Heart left ventricle (tissue), 16 donors: ENCODE results near the gene AARSD1. TPM values are rescaled to one million over a fixed set of nuclear protein-coding genes. Genes with fewer than 3 reads are reported as not detected.
A peak's percentile ranks its signal among the peaks of the same experiment; 100 is the strongest.
"Not testable (repeated sequence)": the region's sequence is repeated elsewhere in the genome, so short reads cannot be mapped to it uniquely, and the experiment has no call there.

Experiments used
- ATAC-seq, 4 donors: fragments of 200-7000 bp; cut with Tn5 transposase; one replicate each; pipeline ENCODE4 v1.9.1; 2020 to 2022; ENCODE audit warnings: moderate library complexity in 4 of 4, mild to moderate bottlenecking in 3 of 4, moderate number of reproducible peaks in 1 of 4
- DNase-seq, 5 donors: peaks; one replicate each; pipeline ENCODE4 v3.0.0-alpha.2; 2020
- H3K27ac ChIP-seq, 12 donors: fragments of 200-600 bp; sonication (generic) in 4 of 12; one replicate each; pipeline versions ENCODE4 v1.5.0 to v1.8.0; 2016 to 2022; ENCODE audit warnings: mild to moderate bottlenecking in 2 of 12
- H3K27me3 ChIP-seq, 9 donors: fragments of 200-600 bp; sonication (generic) in 2 of 9; one replicate each; pipeline versions ENCODE4 v1.5.1 to v1.8.0; 2016 to 2022; ENCODE audit warnings: mild to moderate bottlenecking in 3 of 9
- H3K36me3 ChIP-seq, 9 donors: fragments of 200-600 bp; sonication (generic) in 2 of 9; one replicate each; pipeline versions ENCODE4 v1.5.0 to v1.8.0; 2018 to 2022; ENCODE audit warnings: mild to moderate bottlenecking in 2 of 9
- H3K4me1 ChIP-seq, 12 donors: fragments of 200-600 bp; sonication (generic) in 4 of 12; one replicate each; pipeline versions ENCODE4 v1.5.0 to v1.8.0; 2016 to 2022; ENCODE audit warnings: mild to moderate bottlenecking in 3 of 12
- H3K4me3 ChIP-seq, 12 donors: fragments of 200-600 bp; sonication (generic) in 4 of 12; one replicate each; pipeline versions ENCODE4 v1.5.0 to v1.8.0; 2017 to 2022; ENCODE audit warnings: mild to moderate bottlenecking in 9 of 12, moderate library complexity in 4 of 12
- H3K9me3 ChIP-seq, 12 donors: fragments of 200-600 bp; sonication (generic) in 4 of 12; one replicate each; pipeline versions ENCODE4 v1.5.0 to v1.8.0; 2016 to 2022; ENCODE audit warnings: mild to moderate bottlenecking in 1 of 12
- POLR2A ChIP-seq, 2 donors: fragments of 450-650 bp; IDR thresholded peaks; one replicate each; pipeline ENCODE4 v1.6.1; 2017; ENCODE audit warnings: antibody characterized with exemption in 2 of 2, mild to moderate bottlenecking in 2 of 2, moderate library complexity in 2 of 2
- WGBS, 4 donors: extraction: QIAGEN DNeasy Blood & Tissue Kit in 2 of 4; methylation state at CpG; one replicate each; pipeline versions ENCODE4 v1.1.5 to v1.1.7; 2013 to 2018; 5-methylcytosine and 5-hydroxymethylcytosine counted together
- intact Hi-C, 10 donors: fragments of 100-400 bp; cut with DNase I; formaldehyde crosslinking; loops; one replicate each; pipeline versions ENCODE4 v1.11.1 to v1.14.2; 2022
- polyA plus RNA-seq, 2 donors: library from polyadenylated mRNA; stranded (reverse); fragments of 200-250 nt; gene quantifications; one replicate each; pipeline ENCODE4 v1.2.3, GENCODE V29; 2013
- total RNA-seq, 9 donors: library from RNA; depleted of rRNA in 2 of 9; stranded (reverse); fragments of >200 nt in 2 of 9; fragmentation: NEBNext Ultra II Directional in 3 of 9; extraction: Animal tissue kit (Norgen Biotek cat#: 25700) in 3 of 9; gene quantifications; one replicate each; pipeline versions ENCODE4 v1.1.0 to v1.2.4, GENCODE V29; 2016 to 2023
- TF ChIP-seq, protein P1 (sequence below), 12 donors: fragments of 200-600 bp; sonication (generic) in 4 of 12; IDR thresholded peaks; one replicate each; pipeline versions ENCODE4 v1.5.0 to v1.8.0; 2018 to 2022; ENCODE audit warnings: antibody characterized with exemption in 12 of 12, mild to moderate bottlenecking in 5 of 12
- donor health status: ischemic (EF 13 %, LVEDD 7.1; RV severe dilation, severe dysfunction).
- donor health status: healthy with polysubstance abuse.
- donor health status: DM: no; HTN: yes; CAD: no.
- donor health status: DM: no; HTN: no; CAD: no.
- donor health status: ischemic (EF 25% LVEDD 6.9; RV normal size, moderate dysfunction).
- donor health status: ischemic (EF 25% LVEDD 5.7; RV mildly dilated, moderate dysfunction).
- donor health status: healthy.
- donor health status: DM: yes; HTN: yes; CAD: no.
- donor health status: ischemic (EF 35%, LVEDD 5.7; RV mildly dilated, moderate dysfunction).
- donor health status: nonischemic (EF 11% LVEDD 7.7; RV severe dilation, severe dysfunction).
- donor health status: DM: yes; HTN: yes; CAD: no.
- donor health status: PGD.
- donor health status: ischemic (EF 29% LVEDD 5.4; RV normal size, mild dysfunction).
- donor health status: nonischemic (EF 23%, LVEDD 6.1; RV moderate dilation, normal function).

Gene AARSD1
- total and polyA plus RNA-seq, 11 donors, result 19.5 to 66.3 (median 27.0) TPM

DNA sequence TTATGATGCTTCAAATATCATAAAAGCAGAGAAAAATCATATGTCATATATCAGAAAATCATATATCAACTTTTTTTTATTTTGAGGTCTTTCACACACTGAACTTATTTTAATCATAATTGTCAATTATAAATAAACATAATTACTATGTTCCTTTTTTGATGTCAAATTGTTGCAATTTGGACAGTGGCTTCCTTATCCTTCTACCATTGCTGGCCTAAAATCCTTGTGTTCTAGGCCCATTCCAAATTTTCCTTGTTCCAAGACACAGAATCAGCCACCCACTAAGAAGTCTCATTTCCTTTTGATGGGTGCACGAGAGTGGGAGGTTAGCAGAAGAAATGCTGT lies 34.8 kb downstream of the AARSD1 start:
- TF ChIP-seq POLR2A (IDR thresholded peaks at IDR 0.05), result no peak
- TF ChIP-seq, protein P1, sequence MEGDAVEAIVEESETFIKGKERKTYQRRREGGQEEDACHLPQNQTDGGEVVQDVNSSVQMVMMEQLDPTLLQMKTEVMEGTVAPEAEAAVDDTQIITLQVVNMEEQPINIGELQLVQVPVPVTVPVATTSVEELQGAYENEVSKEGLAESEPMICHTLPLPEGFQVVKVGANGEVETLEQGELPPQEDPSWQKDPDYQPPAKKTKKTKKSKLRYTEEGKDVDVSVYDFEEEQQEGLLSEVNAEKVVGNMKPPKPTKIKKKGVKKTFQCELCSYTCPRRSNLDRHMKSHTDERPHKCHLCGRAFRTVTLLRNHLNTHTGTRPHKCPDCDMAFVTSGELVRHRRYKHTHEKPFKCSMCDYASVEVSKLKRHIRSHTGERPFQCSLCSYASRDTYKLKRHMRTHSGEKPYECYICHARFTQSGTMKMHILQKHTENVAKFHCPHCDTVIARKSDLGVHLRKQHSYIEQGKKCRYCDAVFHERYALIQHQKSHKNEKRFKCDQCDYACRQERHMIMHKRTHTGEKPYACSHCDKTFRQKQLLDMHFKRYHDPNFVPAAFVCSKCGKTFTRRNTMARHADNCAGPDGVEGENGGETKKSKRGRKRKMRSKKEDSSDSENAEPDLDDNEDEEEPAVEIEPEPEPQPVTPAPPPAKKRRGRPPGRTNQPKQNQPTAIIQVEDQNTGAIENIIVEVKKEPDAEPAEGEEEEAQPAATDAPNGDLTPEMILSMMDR (IDR thresholded peaks at IDR 0.05), result peak in 2 of 12 donors; percentile 1 to 5
- 94 to 97% (median 95%) methylated on average over 1 of the region's 1 CpG for WGBS, 4 donors
- ATAC-seq, result no peak
- Histone ChIP-seq H3K27ac (peak overlapping the region in 3 of 12 donors; percentile 38 to 89 (median 76)), H3K4me3 (no peak overlapping the region), H3K4me1 (peaks cover 0 to 29% (median 9%) of the 10 kb centered on the region in 12 donors), H3K36me3 (no peaks in the 10 kb centered on the region), H3K27me3 (no peaks in the 10 kb centered on the region), H3K9me3 (no peaks in the 10 kb centered on the region)
- intact Hi-C loops, result loop anchor here in 6 of 10 donors (2.0 to 5.0 kb wide), 3 partner anchors 42 to 87 kb away; partner anchors contain the start of gene AOC2 (in 1 of the 6)
- DNase-seq, result no peak

DNA sequence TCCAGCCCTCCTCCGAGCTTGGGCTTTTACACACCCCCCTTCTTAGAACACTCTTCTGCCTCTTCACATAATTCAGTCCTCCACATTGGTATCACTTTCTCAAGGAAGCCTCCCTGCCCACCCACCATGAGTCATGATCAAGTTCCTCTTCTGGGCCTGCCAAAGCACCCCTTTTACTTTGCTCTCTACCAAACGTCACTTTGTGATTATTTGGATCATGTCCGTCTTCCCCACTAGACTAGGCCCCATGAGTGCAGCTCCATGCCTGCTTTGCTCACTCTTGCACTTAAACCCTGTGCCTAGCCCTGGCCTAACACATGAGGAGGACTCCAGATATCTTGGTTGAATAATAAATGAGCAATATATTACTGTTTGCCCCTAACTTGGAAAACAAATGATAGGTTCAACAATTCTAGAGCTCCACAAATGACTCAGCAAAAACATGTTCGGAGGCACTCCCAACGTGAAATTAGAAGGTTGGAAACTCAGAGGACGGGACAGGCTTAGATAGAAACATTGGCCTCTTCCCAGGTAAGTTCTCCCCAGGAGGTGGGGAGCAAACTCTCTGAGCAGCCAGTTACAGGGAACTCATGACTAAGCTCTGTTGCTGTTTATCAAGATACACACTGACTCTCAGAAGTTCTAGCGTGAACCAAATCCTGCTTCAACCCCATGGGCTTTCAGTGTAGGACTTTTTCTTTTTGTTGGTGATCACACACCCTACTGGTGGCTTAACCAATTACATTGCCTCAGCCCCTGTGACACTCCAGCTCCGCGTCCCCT lies 35.3 kb downstream of the AARSD1 start:
- Histone ChIP-seq H3K9me3 (no peaks in the 10 kb centered on the region), H3K27me3 (no peaks in the 10 kb centered on the region), H3K36me3 (no peaks in the 10 kb centered on the region), H3K27ac (peak overlapping the region in 9 of 12 donors; percentile 3 to 89 (median 57)), H3K4me3 (peak overlapping the region in 1 of 12 donors; percentile 6), H3K4me1 (peaks cover 0 to 29% (median 9%) of the 10 kb centered on the region in 12 donors)
- TF ChIP-seq, protein P1 (IDR thresholded peaks at IDR 0.05), result peak; percentile 58 to 82 (median 64)
- no peak for TF ChIP-seq POLR2A (IDR thresholded peaks at IDR 0.05)
- peak in 3 of 5 donors; percentile 26 to 54 (median 42) for DNase-seq
- intact Hi-C loops, result loop anchor here in 6 of 10 donors (2.0 to 5.0 kb wide), 3 partner anchors 42 to 86 kb away; partner anchors contain the start of gene AOC2 (in 1 of the 6)
- peak; percentile 75 to 94 (median 92) for ATAC-seq
- WGBS, 4 donors, result 42 to 49% (median 46%) methylated on average over 9 of the region's 9 CpGs

DNA sequence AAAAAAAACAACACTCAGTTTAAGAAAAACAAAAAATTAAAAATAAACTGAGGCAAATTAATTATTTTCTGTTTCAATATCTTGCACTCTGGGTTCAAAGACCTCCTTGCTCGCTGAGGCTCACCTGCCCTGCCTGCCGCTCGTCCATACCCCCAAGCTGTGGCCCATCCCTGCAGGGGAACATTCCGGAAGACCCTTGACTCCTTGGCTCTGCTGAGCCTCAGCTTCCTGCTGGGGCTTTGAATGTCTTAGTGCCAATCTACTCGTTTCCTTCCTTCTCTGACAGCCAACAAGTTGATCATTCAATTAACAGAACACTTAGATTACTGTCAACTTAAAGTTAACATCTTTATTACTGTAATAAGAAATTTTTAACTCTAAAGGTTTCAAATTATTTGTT lies 39.4 kb downstream of the AARSD1 start:
- Histone ChIP-seq H3K9me3 (no peaks in the 10 kb centered on the region), H3K36me3 (no peaks in the 10 kb centered on the region), H3K27me3 (no peaks in the 10 kb centered on the region), H3K27ac (no peak overlapping the region), H3K4me3 (no peak overlapping the region), H3K4me1 (peaks cover 0 to 55% (median 29%) of the 10 kb centered on the region in 12 donors)
- no peak for ATAC-seq
- TF ChIP-seq POLR2A (IDR thresholded peaks at IDR 0.05), result no peak
- TF ChIP-seq, protein P1 (IDR thresholded peaks at IDR 0.05), result no peak
- intact Hi-C loops, result loop anchor here in 1 of 10 donors (5.0 kb wide), 1 partner anchor 38 kb away; no protein-coding TSS in a partner anchor
- 42 to 46% (median 45%) methylated on average over 5 of the region's 5 CpGs for WGBS, 4 donors
- DNase-seq, result no peak

- DNase-seq, intact Hi-C loops, H3K4me3 ChIP-seq, H3K9me3 ChIP-seq, H3K36me3 ChIP-seq, ATAC-seq, H3K27me3 ChIP-seq: not testable (repeated sequence)
- H3K4me1 ChIP-seq, result peaks cover 0 to 46% (median 19%) of the 10 kb centered on the region in 12 donors
- H3K27ac ChIP-seq, result peak overlapping the region in 3 of 12 donors; percentile 4 to 67 (median 41)
- WGBS, 4 donors, result 94 to 98% (median 95%) methylated on average over 6 to 7 of the region's 7 CpGs
Observed at GRCh38 chr17:42923472-42923871, 40.8 kb downstream of the AARSD1 start.
